Purkinje cell (primary cell): ENCODE measurements around the gene NFKBIB. TPM values are rescaled to one million over a fixed set of nuclear protein-coding genes. Genes with fewer than 3 reads are reported as not detected.

Source experiments
- polyA plus RNA-seq: library from polyadenylated mRNA; unstranded; fragments of >200 nt; fragmentation: Nextera tagmentation; gene quantifications from 2 replicates; pipeline ENCODE4 v1.2.1, GENCODE V29; 2014

NFKBIB gene
- 2.4 and 3.0 TPM in 2 replicates for polyA plus RNA-seq

GRCh38 chr19:38899447-38900201, at the start of gene NFKBIB, which contains the start of gene SIRT2:
NFKBIB (plus strand) TSS chr19:38899969; CDS start chr19:38900033, 64 bp downstream.
SIRT2 (minus strand) TSS chr19:38899618; CDS start chr19:38899521, 97 bp downstream.

GRCh38 chr19:38877781-38878574, 21.8 kb upstream of the NFKBIB start, which contains the start of gene RINL:
RINL (minus strand) TSS chr19:38878275; CDS start chr19:38876742, 1,533 bp downstream.

GRCh38 chr19:38929929-38930775, 30.4 kb downstream of the NFKBIB start, which contains the start of gene SARS2:
SARS2 (minus strand) TSS chr19:38930763; CDS start chr19:38930736, 27 bp downstream.

GRCh38 chr19:38930776-38931520, 31.2 kb downstream of the NFKBIB start, which contains the start of gene MRPS12:
MRPS12 (plus strand) TSS chr19:38930944; CDS start chr19:38931295, 351 bp downstream.

Other genes starting within 250 kb of the NFKBIB start
- 1.8 and 4.4 TPM in 2 replicates for gene CAPN12, start 155.5 kb upstream of the NFKBIB start, polyA plus RNA-seq
- not detected in 2 replicates for gene LGALS7, start 126.5 kb upstream of the NFKBIB start, polyA plus RNA-seq
- not detected in 2 replicates for gene LGALS7B, start 110.8 kb upstream of the NFKBIB start, polyA plus RNA-seq
- not detected in 2 replicates for gene LGALS4, start 87.0 kb upstream of the NFKBIB start, polyA plus RNA-seq
- 63.8 and 112 TPM in 2 replicates for gene ECH1, start 68.2 kb upstream of the NFKBIB start, polyA plus RNA-seq
- gene HNRNPL, start 50.0 kb upstream of the NFKBIB start, polyA plus RNA-seq: 52.1 and 68.7 TPM in 2 replicates
- 0.39 TPM in 1 of 2 replicates, not detected in the other for gene RINL, start 21.7 kb upstream of the NFKBIB start, polyA plus RNA-seq
- gene SIRT2, start 351 bp upstream of the NFKBIB start, polyA plus RNA-seq: 6.7 and 9.9 TPM in 2 replicates
- gene CCER2, start 12.2 kb downstream of the NFKBIB start, polyA plus RNA-seq: not detected in 2 replicates
- 10.6 and 17.0 TPM in 2 replicates for gene SARS2, start 30.8 kb downstream of the NFKBIB start, polyA plus RNA-seq
- gene MRPS12, start 31.0 kb downstream of the NFKBIB start, polyA plus RNA-seq: 22.1 and 35.8 TPM in 2 replicates
- 1.7 and 2.7 TPM in 2 replicates for gene FBXO17, start 75.8 kb downstream of the NFKBIB start, polyA plus RNA-seq
- 2.2 and 2.7 TPM in 2 replicates for gene FBXO27, start 132.6 kb downstream of the NFKBIB start, polyA plus RNA-seq
- gene ACP7, start 184.4 kb downstream of the NFKBIB start, polyA plus RNA-seq: not detected in 2 replicates
- gene PAK4, start 225.8 kb downstream of the NFKBIB start, polyA plus RNA-seq: 0.22 and 2.0 TPM in 2 replicates